NCI-H2171 treated with DMSO at 0.1 percent for 48 hours (cell line): ENCODE measurements around the gene KRT1.
A peak's percentile ranks its signal among the peaks of the same experiment; 100 is the strongest.

Experiments used
- DNase-seq: peaks from one replicate; lab custom pipeline; 2025; lab: John Stamatoyannopoulos, UW

Gene KRT1

DNA sequence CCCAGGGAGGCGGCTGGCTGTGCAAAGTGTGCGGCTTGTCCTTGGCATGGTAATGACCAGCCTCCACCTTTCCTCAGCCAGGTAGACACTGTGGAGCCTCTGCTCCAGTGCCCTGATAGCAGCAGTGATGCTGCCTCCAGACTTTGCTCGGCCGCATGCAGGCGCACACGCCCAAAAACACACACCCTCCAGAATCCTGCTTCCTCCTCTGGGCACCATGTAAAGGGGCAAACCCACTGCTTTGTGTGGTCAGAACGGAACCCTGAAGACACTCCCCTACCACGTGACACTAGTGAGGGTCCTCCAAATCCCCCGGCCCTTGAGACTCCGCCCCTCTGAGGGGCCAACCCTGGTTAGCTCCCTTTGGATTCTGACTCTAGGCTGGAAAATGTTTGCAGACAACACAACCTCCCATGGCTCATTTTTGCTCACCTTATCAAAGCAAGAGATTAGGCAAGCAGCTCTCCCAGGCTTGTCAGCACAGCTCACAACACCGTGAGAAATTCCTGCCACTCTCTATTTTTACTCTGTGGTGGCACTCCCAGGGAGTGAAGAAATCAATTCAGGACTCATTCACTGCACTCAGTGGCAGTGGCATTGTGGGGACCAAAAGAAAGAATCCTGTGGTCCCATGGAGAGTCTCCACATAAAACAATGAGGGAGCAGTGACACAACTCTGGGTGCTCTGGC is 18.6 kb upstream of the KRT1 start:
- DNase-seq = no peak

DNA sequence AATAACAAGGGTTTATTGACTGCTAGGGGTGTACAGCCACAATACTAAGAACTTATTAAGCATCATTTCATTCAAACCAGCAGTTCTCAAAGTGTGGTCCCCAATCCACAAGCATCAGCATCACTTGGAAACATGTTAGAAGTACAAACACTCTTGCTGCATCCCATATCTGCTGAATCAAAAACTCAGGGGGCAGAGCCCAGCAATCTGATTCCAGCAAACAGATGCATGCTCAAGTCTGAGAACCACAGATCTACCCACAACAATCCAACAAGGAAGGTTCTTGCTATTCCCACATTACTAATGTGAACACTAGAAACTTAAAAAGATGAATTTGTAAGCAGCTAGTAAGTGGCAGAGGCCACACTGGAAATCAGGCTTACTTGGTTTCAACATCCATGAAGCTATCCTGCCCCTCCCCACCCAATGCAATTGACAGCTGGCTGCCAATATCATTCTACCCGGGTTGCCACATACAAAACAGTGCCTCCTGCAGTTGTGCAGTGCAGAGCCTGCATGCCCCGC is 16.9 kb upstream of the KRT1 start:
- DNase-seq = no peak

DNA sequence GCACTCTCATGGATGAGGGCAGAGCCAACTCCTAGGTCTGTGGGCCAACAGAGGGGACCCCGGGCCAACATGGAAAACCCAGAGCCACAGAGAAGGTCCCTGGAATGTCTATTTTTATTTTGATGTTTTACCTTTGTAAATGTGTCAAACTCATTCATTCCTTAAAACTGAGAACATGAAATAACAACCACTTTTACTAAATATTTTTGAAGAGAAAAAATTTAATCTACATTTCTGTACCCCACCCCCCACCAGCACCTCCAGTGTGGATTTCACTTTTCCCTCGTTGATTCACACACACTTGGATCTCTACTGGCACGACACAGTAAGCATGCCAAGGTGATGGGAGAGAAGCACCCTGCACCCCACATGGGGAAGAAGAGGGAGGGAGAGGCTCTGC is 16.4 kb upstream of the KRT1 start:
- no peak for DNase-seq

DNA sequence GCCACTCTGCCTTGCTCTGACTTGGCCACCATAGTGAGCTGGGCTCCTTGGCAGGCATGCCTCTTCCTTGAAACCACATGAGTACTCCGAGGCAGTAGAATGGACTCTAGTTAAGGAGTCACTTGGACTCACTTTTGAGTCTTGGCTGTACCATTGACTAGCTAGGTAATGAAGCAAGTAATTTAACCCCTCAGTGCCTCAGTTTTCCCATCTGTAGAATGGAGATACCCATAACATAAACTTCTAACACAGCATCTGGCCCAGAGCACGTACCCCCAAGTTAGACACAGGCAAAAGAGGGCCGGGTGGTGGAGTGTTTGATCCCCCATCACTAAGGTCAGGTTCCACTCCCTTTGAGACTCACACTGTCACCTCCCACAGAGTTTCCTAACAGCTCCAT is 14.8 kb upstream of the KRT1 start:
- DNase-seq = no peak

DNA sequence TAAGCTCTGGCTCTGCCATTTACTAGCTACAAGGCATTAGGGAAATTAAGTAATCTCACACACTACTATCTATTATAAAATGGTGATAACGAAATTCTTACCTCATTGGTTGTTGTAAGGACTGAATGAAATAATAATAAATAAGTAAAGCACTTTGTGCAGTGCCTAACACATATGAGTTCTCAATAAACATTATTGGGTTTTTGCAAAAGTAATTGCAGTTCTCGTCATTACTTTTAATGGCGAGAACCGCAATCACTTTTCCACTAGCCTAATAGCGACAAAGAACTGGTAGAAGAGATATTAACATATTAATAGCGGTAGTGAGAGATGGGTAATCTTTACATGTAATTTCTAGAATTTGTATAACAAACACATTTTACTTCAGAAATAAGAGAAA is 13.9 kb upstream of the KRT1 start:
- DNase-seq = no peak

DNA sequence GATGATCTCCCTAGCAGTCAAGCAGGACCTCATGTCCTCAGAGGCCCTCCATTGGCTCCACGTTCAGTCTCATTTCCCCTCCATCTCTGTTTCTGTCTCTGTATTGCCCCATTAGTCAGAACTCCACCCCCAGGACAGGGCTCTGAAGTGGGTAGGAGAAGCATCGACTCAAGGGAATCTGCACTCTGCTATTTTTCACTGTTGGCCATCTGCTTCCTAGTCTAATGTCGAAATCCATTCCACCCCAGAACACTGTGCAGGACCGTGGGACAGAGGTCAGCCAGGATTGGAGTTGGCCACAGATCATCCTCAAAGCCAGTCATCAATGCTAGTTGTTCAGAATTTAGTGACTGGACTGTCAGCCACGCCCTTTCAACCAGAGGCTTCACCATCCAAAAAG is 13.1 kb upstream of the KRT1 start:
- DNase-seq = no peak

DNA sequence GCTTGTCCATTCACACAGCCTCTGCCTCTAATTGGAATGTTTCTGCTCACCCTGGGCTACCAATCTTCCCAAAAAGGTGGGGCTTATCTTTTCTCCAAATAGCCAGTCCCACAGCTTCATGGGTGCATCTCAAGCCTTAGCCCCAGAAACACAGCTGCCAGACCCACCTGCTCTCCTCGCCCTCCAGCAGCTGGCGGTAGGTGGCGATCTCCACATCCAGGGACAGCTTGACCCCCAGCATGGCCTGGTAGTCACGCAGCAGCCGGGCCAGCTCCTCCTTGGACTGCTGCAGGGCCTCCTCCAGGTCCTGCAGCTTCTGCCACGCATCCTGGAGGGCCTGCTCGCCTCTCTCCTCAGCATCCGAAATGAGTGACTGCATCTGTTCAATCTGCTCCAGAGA is 12.0 kb upstream of the KRT1 start:
- no peak for DNase-seq

DNA sequence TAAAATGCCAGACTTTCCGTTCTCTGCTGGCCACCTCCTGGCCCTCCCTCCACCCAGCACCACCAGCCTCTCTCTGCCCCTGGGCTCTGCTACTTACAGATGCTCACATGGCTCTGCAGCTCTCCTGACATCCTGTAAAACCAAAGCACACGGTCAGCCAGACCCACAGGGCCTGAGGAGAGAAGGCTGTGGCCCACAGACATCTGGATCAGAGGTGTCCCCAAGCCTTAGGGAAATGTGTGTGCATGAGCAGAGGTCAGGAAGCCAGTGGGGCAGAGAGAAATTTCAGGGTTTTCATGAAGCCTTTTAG is 11.6 kb upstream of the KRT1 start:
- DNase-seq = no peak

DNA sequence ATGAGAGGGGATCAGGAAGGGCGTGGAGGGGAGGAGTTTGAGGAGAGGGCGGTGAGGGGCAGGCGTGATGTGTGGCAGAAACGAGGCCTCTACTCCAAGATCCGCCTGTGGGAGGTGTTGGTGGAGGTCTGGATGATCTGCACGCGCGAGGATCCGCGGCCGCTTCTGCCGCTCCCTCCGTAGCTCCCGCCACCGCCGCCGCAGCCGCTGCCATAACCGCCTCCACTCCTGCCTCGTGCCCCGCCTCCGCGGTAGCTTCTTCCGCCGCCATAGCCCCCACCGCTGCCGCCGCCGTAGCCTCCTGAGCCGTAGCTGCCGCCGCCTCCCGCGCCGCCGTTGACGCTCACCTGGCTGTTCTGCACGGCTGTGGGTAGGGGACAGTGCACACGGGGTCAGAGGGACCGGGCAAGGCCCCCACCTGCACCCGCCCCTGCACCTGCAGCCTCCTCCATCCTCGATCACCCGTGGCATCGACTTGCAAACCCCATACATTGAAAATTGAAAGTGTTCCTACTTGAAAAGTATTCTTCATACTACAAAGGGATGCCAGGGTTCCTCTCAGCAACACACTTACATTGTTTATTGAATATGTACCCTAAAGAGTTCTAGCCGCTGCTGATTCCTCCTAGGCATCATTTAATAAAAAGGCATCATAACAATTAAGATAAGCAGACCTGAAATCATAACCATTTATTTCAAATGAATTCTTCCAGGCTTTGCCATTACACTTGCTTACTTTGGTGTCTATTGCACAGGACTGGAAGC is 11.1 kb upstream of the KRT1 start:
- DNase-seq = peak; percentile 20

DNA sequence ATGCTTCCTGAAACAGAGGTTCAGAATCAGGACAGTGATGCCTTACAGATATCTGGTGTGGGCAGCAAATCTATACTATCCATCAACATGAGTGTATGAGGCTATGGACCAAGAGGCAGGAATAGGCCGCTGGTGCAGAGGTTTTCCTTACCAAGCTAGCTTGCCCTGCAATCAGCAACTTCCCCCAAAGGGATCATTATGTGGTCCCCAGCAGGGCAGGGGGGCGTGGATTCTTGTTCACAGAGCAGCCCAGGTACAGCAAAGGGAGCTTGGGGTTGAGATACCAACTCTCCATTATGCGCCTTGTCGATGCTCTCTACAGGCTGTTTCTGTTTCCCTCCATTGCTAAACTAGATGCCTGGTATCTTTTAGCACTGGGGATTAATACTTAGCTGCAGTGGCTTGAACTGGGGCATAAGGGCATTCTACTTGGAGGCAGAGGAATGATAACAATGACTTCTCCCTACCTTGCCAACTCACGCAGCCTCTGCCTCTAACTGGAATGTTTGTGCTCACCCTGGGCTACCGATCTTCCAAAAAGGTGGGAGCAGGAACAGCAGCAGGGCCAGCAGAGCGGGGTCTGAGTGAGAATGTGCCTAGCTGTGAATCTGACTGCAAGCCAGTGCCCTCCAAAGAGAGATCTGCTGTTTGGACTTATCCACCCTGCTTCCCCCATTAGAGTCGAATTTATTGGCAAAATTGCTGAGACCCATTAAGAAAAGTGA is 10.3 kb upstream of the KRT1 start:
- peak; percentile 17 for DNase-seq

DNA sequence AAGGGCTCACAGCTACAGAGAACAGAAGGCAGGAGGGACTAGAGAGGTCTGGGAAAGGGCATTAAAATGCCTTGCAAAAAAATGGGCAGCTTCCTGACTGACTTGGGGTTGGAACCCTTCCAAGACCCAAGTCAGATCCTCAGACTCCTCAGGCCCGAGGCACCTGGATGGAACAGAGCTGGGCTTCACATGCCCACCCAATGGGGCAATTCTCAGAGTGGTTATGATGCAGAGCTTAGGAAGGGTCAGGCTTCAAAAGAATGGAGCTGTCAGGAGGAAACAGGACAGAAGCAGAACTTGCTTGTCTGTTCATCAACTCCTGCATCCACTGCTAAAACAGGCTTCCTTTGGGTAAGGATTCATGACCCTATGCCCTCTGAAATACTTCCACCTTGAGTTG is 9.7 kb upstream of the KRT1 start:
- no peak for DNase-seq

DNA sequence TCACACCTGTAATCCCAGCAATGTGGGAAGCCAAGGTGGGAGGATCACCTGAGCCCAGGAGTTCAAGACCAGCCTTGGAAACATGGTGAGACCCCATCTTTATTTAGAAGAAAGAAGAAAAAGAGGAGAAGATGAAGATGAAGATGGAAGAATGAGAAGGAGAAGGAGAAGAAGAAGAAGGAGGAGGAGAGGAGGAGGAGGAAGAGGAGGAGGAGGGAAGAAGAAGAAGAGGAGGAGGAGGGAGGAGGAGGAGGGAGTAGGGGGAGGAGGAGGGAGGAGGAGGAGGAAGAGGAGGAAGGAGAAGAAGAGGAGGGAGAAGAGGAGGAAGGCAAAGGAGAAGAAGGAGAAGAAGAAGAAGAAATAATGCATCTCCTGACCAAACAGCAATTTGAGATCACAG is 9.0 kb upstream of the KRT1 start:
- DNase-seq = no peak

DNA sequence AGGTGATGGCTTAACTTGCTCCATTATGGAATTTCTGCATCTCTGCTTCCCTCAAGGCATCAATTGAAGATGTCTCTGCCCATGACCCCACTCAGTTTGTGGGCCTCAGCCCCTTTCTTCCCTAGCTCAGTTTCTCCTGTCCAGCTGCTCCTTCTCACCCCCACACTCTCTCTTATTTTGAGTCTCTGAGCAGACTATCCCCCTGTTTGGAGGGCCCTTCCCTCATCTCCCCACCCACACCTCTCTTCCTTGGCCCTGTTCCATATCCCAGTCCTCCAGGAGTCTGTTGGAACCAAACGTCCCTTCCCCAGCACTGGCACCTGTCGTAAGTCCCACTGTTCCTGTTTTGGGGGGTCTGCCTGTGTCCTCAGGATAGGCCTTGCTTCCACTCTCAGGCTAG is 8.3 kb upstream of the KRT1 start:
- no peak for DNase-seq

DNA sequence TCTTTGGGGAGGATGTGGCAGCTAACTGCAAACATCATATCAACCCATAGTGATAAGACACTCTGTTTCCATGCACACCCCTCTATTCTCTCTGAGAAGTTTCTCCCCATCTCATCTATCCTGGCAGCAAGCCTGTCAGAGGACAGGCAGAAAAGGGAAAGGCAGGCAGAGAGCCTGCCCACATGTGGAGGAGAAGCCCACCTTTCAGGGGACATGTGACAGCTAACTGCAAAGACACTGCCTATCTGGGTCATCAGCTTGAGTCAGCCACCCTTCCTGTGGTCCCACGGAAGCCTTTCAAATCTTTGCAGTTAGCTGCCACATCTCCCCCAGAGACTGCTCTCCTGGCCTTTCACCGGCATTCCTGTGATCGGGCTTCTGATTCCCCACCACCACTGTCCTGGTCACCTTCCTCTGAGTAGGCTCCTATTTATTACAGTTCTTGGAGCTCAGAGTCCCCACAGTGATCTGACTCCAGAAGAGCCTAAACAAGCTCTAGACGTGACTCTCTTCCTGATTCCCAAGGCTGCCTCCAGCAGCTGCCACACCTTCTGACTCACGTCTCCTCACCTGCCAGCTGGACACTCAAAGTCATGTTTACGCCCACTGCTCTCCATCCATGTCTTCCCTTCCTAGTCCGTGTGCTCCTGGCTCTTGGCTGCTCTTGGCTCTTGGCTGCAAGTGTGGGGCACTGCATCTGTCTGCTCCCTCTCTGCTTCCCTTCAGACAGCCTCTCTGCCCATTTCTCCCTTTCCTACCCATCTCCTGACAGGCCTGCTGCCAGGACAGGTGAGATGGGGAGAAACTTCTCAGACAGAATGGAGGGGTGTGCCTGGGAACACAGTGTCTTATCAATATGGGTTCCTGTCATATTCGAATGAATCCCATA is 7.5 kb upstream of the KRT1 start:
- peak; percentile 63 for DNase-seq

DNA sequence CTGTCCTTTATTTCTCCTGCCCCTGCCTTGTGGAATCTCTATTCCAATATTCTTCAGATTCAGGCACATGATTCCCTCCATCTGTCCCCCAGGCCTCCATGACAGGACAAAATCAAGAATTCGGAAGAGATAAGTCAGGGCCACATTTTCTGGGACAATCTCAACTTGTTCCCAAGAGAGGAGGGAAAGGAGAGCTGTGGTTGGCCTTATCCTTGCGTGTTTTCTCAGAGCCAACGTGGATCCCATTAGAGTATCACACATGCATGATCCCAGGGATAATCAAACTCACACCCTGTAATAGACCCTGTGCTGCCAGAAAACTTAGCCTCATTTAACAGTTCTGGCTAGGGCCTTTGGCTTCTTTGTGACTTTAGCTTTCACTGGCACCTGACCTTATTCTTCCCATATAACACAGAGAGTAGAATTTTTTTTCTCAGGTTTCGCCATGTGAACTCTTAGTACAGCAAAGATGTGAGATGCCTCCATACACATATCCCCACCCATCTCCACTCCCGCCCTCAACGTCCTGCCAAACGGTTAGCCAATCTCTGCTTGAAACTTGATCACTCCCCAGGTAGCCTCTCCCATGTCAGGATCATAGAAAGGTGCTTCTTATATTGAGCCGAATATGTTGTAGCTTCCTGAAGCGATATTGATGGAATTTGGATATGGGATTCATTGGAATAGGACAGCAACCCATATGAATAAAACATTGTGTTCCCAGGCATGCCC is 6.7 kb upstream of the KRT1 start:
- DNase-seq = no peak

DNA sequence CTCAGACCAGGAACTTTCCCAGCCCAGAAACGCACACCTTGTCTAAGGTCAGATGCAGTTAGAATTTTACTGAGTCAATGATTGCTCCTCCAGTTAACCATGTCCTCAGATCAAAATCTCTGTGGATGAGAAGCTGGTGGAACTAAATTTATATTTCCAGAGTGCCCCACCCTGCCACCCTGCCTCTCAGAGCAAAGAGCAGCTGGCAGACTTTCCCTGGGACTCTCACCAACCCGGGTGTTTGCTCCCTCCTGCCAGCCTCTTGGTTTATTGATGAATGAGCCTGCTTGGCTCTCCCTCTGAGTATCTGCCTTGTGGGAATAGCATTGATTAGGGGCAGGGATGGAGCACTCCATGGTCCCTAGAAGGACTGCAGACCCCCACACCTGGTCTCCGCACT is 5.9 kb upstream of the KRT1 start:
- peak; percentile 17 for DNase-seq

DNA sequence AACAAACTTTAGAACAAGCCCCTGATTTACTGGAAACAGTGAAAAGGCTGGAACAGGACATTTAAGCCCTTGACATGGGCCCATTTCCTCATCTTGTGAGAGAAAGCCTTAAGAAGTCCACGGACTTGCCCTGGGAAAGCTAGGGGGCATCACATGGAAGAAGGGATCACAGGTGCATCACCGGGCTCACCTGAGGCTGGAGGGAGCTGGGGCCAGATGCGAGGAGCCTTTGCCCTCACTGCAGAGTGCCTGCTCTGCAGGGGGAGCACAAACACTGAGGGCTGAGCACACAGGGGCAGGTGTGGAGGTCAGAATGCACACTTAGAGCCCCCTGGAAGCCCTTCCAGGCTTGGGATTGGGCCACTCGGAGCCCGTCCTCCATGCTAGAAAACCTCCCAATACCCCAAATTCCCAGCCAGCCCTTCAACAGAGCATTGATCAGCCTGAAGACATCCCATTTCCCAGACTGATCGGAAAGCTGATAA is 5.2 kb upstream of the KRT1 start:
- DNase-seq = no peak

DNA sequence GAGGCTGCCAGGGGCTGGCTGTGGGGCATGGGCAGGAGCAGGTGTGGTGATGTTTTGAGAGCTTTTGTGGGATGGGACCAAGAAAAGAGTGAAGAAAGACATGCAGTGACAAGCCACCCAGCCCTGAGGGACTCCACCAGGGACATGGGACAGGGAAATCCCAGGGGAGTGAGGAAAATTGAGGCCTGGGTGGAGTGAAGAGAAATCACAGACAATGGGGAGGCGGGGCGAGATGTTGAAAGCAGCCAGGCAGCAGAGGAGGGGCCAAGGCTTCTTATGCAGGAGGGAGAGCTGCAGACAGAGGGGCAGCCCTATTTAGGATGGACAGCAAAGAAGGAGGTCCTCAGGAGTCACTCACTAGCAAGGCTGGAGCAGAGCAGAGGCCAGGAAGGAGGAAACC is 4.2 kb upstream of the KRT1 start:
- DNase-seq = peak; percentile 37

DNA sequence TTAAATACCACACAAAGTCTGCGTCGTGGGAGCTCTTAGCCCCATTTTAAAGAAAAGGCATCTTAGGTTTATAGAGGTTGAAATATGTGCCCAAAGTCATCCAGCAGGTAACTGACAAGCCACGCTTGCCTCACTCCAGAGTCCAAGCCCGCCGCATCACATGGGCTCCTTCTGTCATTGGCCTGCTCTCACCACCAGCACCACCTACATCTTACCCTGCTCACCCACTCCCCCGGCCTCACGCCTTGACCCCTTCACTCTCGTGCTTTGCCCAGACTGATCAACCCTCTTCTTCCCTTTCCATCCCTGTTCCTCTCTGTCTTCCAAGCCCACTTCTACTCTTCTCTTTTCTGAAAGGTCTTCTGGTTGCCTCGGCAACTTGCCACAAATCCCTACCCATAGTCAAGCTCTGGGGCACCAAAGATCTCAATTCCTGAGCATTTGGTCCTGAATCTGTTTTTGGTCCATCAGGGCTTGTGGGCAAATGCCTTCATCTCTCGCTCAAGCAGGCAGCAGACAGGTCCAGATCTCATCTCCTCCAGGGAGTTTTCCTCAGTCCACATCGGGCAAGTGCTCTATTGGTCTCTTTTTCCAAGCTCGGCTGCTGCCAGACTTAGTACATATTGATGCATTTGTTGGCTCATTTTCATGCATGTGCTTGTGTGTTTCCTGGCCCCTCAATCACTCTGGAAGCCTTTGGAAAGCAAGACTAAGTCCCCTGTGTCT is 3.5 kb upstream of the KRT1 start:
- DNase-seq = no peak

DNA sequence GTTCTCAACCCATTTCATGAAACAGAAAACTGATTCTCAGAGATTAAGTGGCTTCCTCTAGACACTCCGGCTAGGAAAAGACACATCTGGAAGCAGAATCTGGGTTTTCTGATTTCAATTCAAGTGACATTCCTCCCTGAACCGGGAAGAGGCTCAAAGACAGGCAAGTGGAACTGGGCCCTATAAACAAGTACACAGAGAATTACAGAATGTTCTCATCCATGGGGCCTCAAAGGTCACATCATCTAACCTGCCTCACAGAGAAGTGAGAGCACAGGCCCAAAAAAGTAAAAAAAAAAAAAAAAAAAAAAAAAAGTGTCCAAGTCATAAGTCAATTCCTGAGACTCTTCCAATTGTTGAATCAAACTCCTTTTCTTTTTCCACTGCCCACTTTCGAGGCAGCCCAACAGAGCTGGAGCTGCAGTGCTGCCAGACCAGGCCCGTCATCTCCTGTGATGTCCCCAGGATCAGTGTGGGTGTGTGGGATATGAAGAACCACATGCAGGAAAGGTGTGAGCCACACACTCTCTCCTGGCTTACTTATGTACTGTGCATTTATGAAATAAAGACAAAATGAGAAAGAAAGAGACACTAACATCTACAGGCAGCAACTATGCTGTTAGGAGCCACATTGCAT is 2.8 kb upstream of the KRT1 start:
- no peak for DNase-seq
